KMS-11 (cell line): Measurements from ENCODE around the gene ZNHIT6.
"Not testable (repeated sequence)": the region's sequence is repeated elsewhere in the genome, so short reads cannot be mapped to it uniquely, and the experiment has no call there.

Experiments
- H2AFZ ChIP-seq: fragments of 200-600 bp; sonication (generic); 2 replicates; pipeline ENCODE4 v1.6.1; 2016; ENCODE audit warnings: antibody characterized with exemption, mixed run types, low read depth
- H3K27ac ChIP-seq: fragments of 200-600 bp; sonication (generic); 2 replicates; pipeline ENCODE4 v1.6.1; 2016; ENCODE audit warnings: mild to moderate bottlenecking, mixed run types
- H3K27me3 ChIP-seq: fragments of 200-600 bp; sonication (generic); 2 replicates; pipeline ENCODE4 v1.6.1; 2017; ENCODE audit warnings: mild to moderate bottlenecking, low read depth, mixed run types, moderate library complexity; ENCODE audit not compliant: insufficient read depth
- H3K36me3 ChIP-seq: fragments of 200-600 bp; sonication (generic); 2 replicates; pipeline ENCODE4 v1.6.1; 2017; ENCODE audit warnings: mild to moderate bottlenecking, mixed run types; ENCODE audit not compliant: insufficient read depth
- H3K4me1 ChIP-seq: fragments of 200-600 bp; sonication (generic); 2 replicates; pipeline ENCODE4 v1.6.1; 2016; ENCODE audit warnings: mild to moderate bottlenecking, low read depth, mixed run types; ENCODE audit not compliant: poor library complexity, severe bottlenecking
- H3K4me2 ChIP-seq: fragments of 200-600 bp; sonication (generic); 2 replicates; pipeline ENCODE4 v1.7.0; 2016; ENCODE audit warnings: mild to moderate bottlenecking, mixed run types
- H3K4me3 ChIP-seq: fragments of 200-600 bp; sonication (generic); IDR thresholded peaks from 2 replicates; pipeline ENCODE4 v1.6.1; 2017; ENCODE audit warnings: low read depth, low read length, mixed read lengths; ENCODE audit not compliant: insufficient read depth
- H3K79me2 ChIP-seq: fragments of 200-600 bp; sonication (generic); 2 replicates; pipeline ENCODE4 v1.6.1; 2016; ENCODE audit warnings: low read depth, mixed run types; ENCODE audit not compliant: insufficient read depth
- H3K9ac ChIP-seq: fragments of 200-600 bp; sonication (generic); 2 replicates; pipeline ENCODE4 v1.6.1; 2016; ENCODE audit warnings: mild to moderate bottlenecking, mixed run types
- H4K20me1 ChIP-seq: fragments of 200-600 bp; sonication (generic); 2 replicates; pipeline ENCODE4 v1.6.1; 2016; ENCODE audit warnings: mild to moderate bottlenecking, mixed run types; ENCODE audit not compliant: insufficient read depth
- CTCF ChIP-seq: fragments of 200-600 bp; sonication (generic); conservative IDR thresholded peaks from 2 replicates; pipeline ENCODE4 v1.6.1; 2017; ENCODE audit warnings: low read depth, mild to moderate bottlenecking, antibody characterized with exemption, low read length, moderate library complexity, mixed read lengths

Gene ZNHIT6

GRCh38 chr1:85743814-85744213, 35.6 kb upstream of the ZNHIT6 start:
- Histone ChIP-seq H3K9ac (no peak overlapping the region), H3K27ac (no peak overlapping the region), H3K79me2 (no peaks in the 10 kb centered on the region), H3K27me3 (no peaks in the 10 kb centered on the region), H3K4me2 (no peak overlapping the region), H3K36me3 (no peaks in the 10 kb centered on the region), H4K20me1 (no peaks in the 10 kb centered on the region), H3K4me3 (no peak overlapping the region), H2AFZ (no peak overlapping the region), H3K4me1 (no peaks in the 10 kb centered on the region)
- no peak for TF ChIP-seq CTCF

GRCh38 chr1:85734931-85735330, 26.7 kb upstream of the ZNHIT6 start:
- Histone ChIP-seq H3K27me3 (no peaks in the 10 kb centered on the region), H3K27ac (no peak overlapping the region), H3K36me3 (no peaks in the 10 kb centered on the region), H3K4me3 (no peak overlapping the region), H2AFZ (no peak overlapping the region), H3K4me2 (no peak overlapping the region), H3K79me2 (no peaks in the 10 kb centered on the region), H3K4me1 (no peaks in the 10 kb centered on the region), H3K9ac (no peak overlapping the region), H4K20me1 (no peaks in the 10 kb centered on the region)
- no peak for TF ChIP-seq CTCF

- no peak for TF ChIP-seq CTCF
- H3K27ac ChIP-seq: no peak overlapping the region
- no peaks in the 10 kb centered on the region for H3K79me2 ChIP-seq
- H3K4me3 ChIP-seq: no peak overlapping the region
- H3K4me1 ChIP-seq: no peaks in the 10 kb centered on the region
- no peak overlapping the region for H3K4me2 ChIP-seq
- no peak overlapping the region for H3K9ac ChIP-seq
- H3K27me3 ChIP-seq: no peaks in the 10 kb centered on the region
- no peaks in the 10 kb centered on the region for H4K20me1 ChIP-seq
- H3K36me3 ChIP-seq: no peaks in the 10 kb centered on the region
- H2AFZ ChIP-seq: no peak overlapping the region
Measured at GRCh38 chr1:85718678-85719340, 10.6 kb upstream of the ZNHIT6 start.

- not testable (repeated sequence) for H3K27ac ChIP-seq, H3K36me3 ChIP-seq, H3K4me1 ChIP-seq, H4K20me1 ChIP-seq, H2AFZ ChIP-seq, H3K9ac ChIP-seq, H3K27me3 ChIP-seq, H3K79me2 ChIP-seq, H3K4me3 ChIP-seq, H3K4me2 ChIP-seq
Measured at GRCh38 chr1:85714418-85715114, 6.3 kb upstream of the ZNHIT6 start.

GRCh38 chr1:85708829-85709227, 595 bp upstream of the ZNHIT6 start:
- Histone ChIP-seq H2AFZ (peak overlapping the region; percentile 81), H3K27me3 (no peaks in the 10 kb centered on the region), H3K4me1 (peaks cover 18% of the 10 kb centered on the region), H3K79me2 (peaks cover 18% of the 10 kb centered on the region), H3K36me3 (no peaks in the 10 kb centered on the region), H4K20me1 (no peaks in the 10 kb centered on the region), H3K4me2 (peak overlapping the region; percentile 54; the same call in 1 of the 2 replicates), H3K27ac (peak overlapping the region; percentile 68), H3K9ac (peak overlapping the region; percentile 68; the same call in 1 of the 2 replicates), H3K4me3 (no peak overlapping the region)
- no peak for TF ChIP-seq CTCF
